Uterus (tissue), 4 donors: Measurements from ENCODE around the gene ATXN10. TPM values are rescaled to one million over a fixed set of nuclear protein-coding genes. Genes with fewer than 3 reads are reported as not detected.

Source experiments
- DNase-seq, 2 donors: peaks; one replicate each; pipeline ENCODE4 v3.0.0-alpha.2; 2019 to 2020
- H3K27ac ChIP-seq, 2 donors: fragments of 200-600 bp; sonication (generic); 1 replicate in 1 of 2; 2 replicates in 1 of 2; pipeline ENCODE4 v1.5.1; 2016 to 2018
- H3K27me3 ChIP-seq, 2 donors: fragments of 200-600 bp; sonication (generic); one replicate each; pipeline ENCODE4 v1.5.1; 2018 to 2019; ENCODE audit warnings: control low read depth in 1 of 2
- H3K36me3 ChIP-seq, 2 donors: fragments of 200-600 bp; sonication (generic); one replicate each; pipeline ENCODE4 v1.5.1; 2019; ENCODE audit warnings: control low read depth in 1 of 2
- H3K4me1 ChIP-seq, 2 donors: fragments of 200-600 bp; sonication (generic); one replicate each; pipeline ENCODE4 v1.5.1; 2018 to 2019; ENCODE audit warnings: control low read depth in 1 of 2
- H3K4me3 ChIP-seq, 2 donors: fragments of 200-600 bp; sonication (generic); 1 replicate in 1 of 2; 2 replicates in 1 of 2; pipeline ENCODE4 v1.5.1; 2018 to 2019; ENCODE audit warnings: mild to moderate bottlenecking in 1 of 2
- H3K9me3 ChIP-seq, 2 donors: fragments of 200-600 bp; sonication (generic); one replicate each; pipeline ENCODE4 v1.5.1; 2019; ENCODE audit warnings: control low read depth in 1 of 2
- CTCF ChIP-seq, 4 experiments: fragments of 200-600 bp in 2 of 4; fragments of 450-650 bp in 2 of 4; sonication (generic) in 2 of 4; IDR thresholded peaks; one replicate each; pipeline ENCODE4 v1.5.1; 2016 to 2019; ENCODE audit warnings: antibody characterized with exemption in 4 of 4, mild to moderate bottlenecking in 2 of 4, moderate library complexity in 1 of 4
- POLR2A ChIP-seq, 2 donors: fragments of 450-650 bp; IDR thresholded peaks; one replicate each; pipeline ENCODE4 v1.6.1; 2016; ENCODE audit warnings: antibody characterized with exemption in 2 of 2, mild to moderate bottlenecking in 1 of 2, moderate library complexity in 1 of 2
- intact Hi-C: fragments of 100-400 bp; cut with DNase I; formaldehyde crosslinking; loops from one replicate; pipeline ENCODE4 v1.15.1; 2023; ENCODE audit warnings: low total_unique reads
- total RNA-seq, 4 donors: library from RNA; depleted of rRNA in 3 of 4; stranded (reverse); fragments of >200 nt in 3 of 4; gene quantifications; one replicate each; pipeline versions ENCODE4 v1.1.0 to v1.2.4, GENCODE V29; 2014 to 2023
- donor health status: DM: yes; HTN: yes; CAD: no.

The ATXN10 gene
- total RNA-seq, 4 donors from 2014 or later: 251 to 258 (median 253) TPM

GRCh38 chr22:45631841-45632238 is 39.8 kb upstream of the ATXN10 start:
- no peak for DNase-seq
- intact Hi-C loops: no loop called here
- no peak for TF ChIP-seq POLR2A (IDR thresholded peaks at IDR 0.05)
- TF ChIP-seq CTCF (IDR thresholded peaks at IDR 0.05): no peak

GRCh38 chr22:45632791-45633515 is 38.7 kb upstream of the ATXN10 start:
- Histone ChIP-seq H3K9me3 (no peaks in the 10 kb centered on the region), H3K27ac (no peak overlapping the region), H3K4me3 (no peak overlapping the region), H3K4me1 (no peaks in the 10 kb centered on the region), H3K36me3 (no peaks in the 10 kb centered on the region), H3K27me3 (no peaks in the 10 kb centered on the region)
- intact Hi-C loops: no loop called here
- TF ChIP-seq CTCF (IDR thresholded peaks at IDR 0.05) (no peak), POLR2A (IDR thresholded peaks at IDR 0.05) (no peak)
- DNase-seq: no peak

More at GRCh38 chr22:45631841-45632238, 39.8 kb upstream of the ATXN10 start:
- no peak overlapping the region for H3K27ac ChIP-seq
- H3K9me3 ChIP-seq: no peaks in the 10 kb centered on the region
- H3K36me3 ChIP-seq: no peaks in the 10 kb centered on the region
- H3K4me3 ChIP-seq: no peak overlapping the region
- no peaks in the 10 kb centered on the region for H3K27me3 ChIP-seq
- no peaks in the 10 kb centered on the region for H3K4me1 ChIP-seq

- H3K27ac ChIP-seq: no peak overlapping the region
- no peak for TF ChIP-seq CTCF (IDR thresholded peaks at IDR 0.05)
- no peak for TF ChIP-seq POLR2A (IDR thresholded peaks at IDR 0.05)
- H3K4me1 ChIP-seq: no peaks in the 10 kb centered on the region
- no peaks in the 10 kb centered on the region for H3K9me3 ChIP-seq
- H3K4me3 ChIP-seq: no peak overlapping the region
- H3K36me3 ChIP-seq: no peaks in the 10 kb centered on the region
- no peak for DNase-seq
- intact Hi-C loops: no loop called here
- H3K27me3 ChIP-seq: no peaks in the 10 kb centered on the region
Measured at GRCh38 chr22:45636683-45637082, 35.0 kb upstream of the ATXN10 start.

GRCh38 chr22:45638197-45638596 is 33.4 kb upstream of the ATXN10 start:
- Histone ChIP-seq H3K27me3 (no peaks in the 10 kb centered on the region), H3K4me1 (no peaks in the 10 kb centered on the region), H3K4me3 (no peak overlapping the region), H3K27ac (no peak overlapping the region), H3K36me3 (no peaks in the 10 kb centered on the region), H3K9me3 (no peaks in the 10 kb centered on the region)
- TF ChIP-seq CTCF (IDR thresholded peaks at IDR 0.05) (no peak), POLR2A (IDR thresholded peaks at IDR 0.05) (no peak)
- no peak for DNase-seq
- intact Hi-C loops: no loop called here

GRCh38 chr22:45638834-45639746 is 32.5 kb upstream of the ATXN10 start:
- peak; percentile 51 to 56 for DNase-seq
- H3K27me3 ChIP-seq: no peaks in the 10 kb centered on the region
- peak overlapping the region in 1 of 2 donors; percentile 26 for H3K27ac ChIP-seq

More at GRCh38 chr22:45638834-45639746, 32.5 kb upstream of the ATXN10 start:
- intact Hi-C loops: no loop called here
- no peak overlapping the region for H3K4me3 ChIP-seq
- TF ChIP-seq CTCF (IDR thresholded peaks at IDR 0.05) (no peak), POLR2A (IDR thresholded peaks at IDR 0.05) (no peak)
- H3K36me3 ChIP-seq: no peaks in the 10 kb centered on the region
- no peaks in the 10 kb centered on the region for H3K9me3 ChIP-seq
- H3K4me1 ChIP-seq: no peaks in the 10 kb centered on the region
